AG04449 (cell line): Measurements from ENCODE around the gene ZG16B.

Experiments
- CTCF ChIA-PET: fragments of 350-600 bp; formaldehyde crosslinking; extraction: SDS; loops from one replicate; lab custom pipeline; 2021; ENCODE audit warnings: antibody characterized with exemption; lab: Yijun Ruan, JAX
- POLR2A ChIA-PET: fragments of 400-600, 350-600 bp; formaldehyde crosslinking; extraction: SDS; loops from one replicate; lab custom pipeline; 2020; ENCODE audit warnings: antibody characterized with exemption, inconsistent platforms; lab: Yijun Ruan, JAX
- DNase-seq: peaks from one replicate; pipeline ENCODE4 v3.0.0-alpha.2; 2010; ENCODE audit warnings: low read depth, low spot score
- H3K4me3 ChIP-seq: 2 replicates; pipeline ENCODE4 v1.5.1; 2011; ENCODE audit warnings: low read depth, mild to moderate bottlenecking, control low read depth, low read length
- CTCF ChIP-seq: IDR thresholded peaks from one replicate; pipeline ENCODE4 v1.5.1; 2011; ENCODE audit warnings: mild to moderate bottlenecking, moderate library complexity, low read length, control low read depth, inconsistent platforms; ENCODE audit not compliant: insufficient read depth; ENCODE audit errors: missing control alignments

Gene ZG16B

GRCh38 chr16:2827374-2827791, 2.7 kb upstream of the ZG16B start:
- H3K4me3 ChIP-seq: no peak overlapping the region
- DNase-seq: no peak
- ChIA-PET CTCF (interaction anchor here (1.1 kb wide), 1 partner anchor 11 kb away, joined by 5 read pairs; no protein-coding TSS in a partner anchor), POLR2A (no interaction called here)
- no peak for TF ChIP-seq CTCF

GRCh38 chr16:2827831-2828520, 2.1 kb upstream of the ZG16B start:
- POLR2A ChIA-PET: no interaction called here
- no peak for TF ChIP-seq CTCF
- DNase-seq: no peak
- CTCF ChIA-PET: no interaction called here
- no peak overlapping the region for H3K4me3 ChIP-seq

- ChIA-PET POLR2A (no interaction called here), CTCF (interaction anchor here (1.7 kb wide), 1 partner anchor 10 kb away, joined by 13 read pairs; no protein-coding TSS in a partner anchor)
- no peak overlapping the region for H3K4me3 ChIP-seq
- no peak for DNase-seq
- no peak for TF ChIP-seq CTCF
These were observed 1.6 kb upstream of the ZG16B start for GRCh38 chr16:2828521-2828840.

GRCh38 chr16:2828876-2829430, 1.1 kb upstream of the ZG16B start:
- no peak for DNase-seq

GRCh38 chr16:2830355-2830695, 222 bp downstream of the ZG16B start:
- no peak for TF ChIP-seq CTCF
- no peak overlapping the region for H3K4me3 ChIP-seq
- CTCF ChIA-PET: interaction anchor here (1.1 to 1.7 kb wide), 2 partner anchors 9 to 21 kb away, joined by 3 to 13 read pairs; no protein-coding TSS in a partner anchor
- POLR2A ChIA-PET: no interaction called here
- DNase-seq: no peak

More at GRCh38 chr16:2828876-2829430, 1.1 kb upstream of the ZG16B start:
- no peak for TF ChIP-seq CTCF
- POLR2A ChIA-PET: no interaction called here
- CTCF ChIA-PET: interaction anchor here (1.1 to 1.7 kb wide), 2 partner anchors 10 to 19 kb away, joined by 3 to 13 read pairs; no protein-coding TSS in a partner anchor
- H3K4me3 ChIP-seq: no peak overlapping the region

GRCh38 chr16:2831203-2831602, 1.1 kb downstream of the ZG16B start:
- ChIA-PET POLR2A (no interaction called here), CTCF (interaction anchor here (1.0 kb wide), 2 partner anchors 9 to 37 kb away, joined by 3 read pairs; no protein-coding TSS in a partner anchor)
- no peak for TF ChIP-seq CTCF
- DNase-seq: no peak
- H3K4me3 ChIP-seq: no peak overlapping the region
